Measurements from ENCODE around the gene GPER1. TPM values are rescaled to one million over a fixed set of nuclear protein-coding genes. Genes with fewer than 3 reads are reported as not detected.

The GPER1 gene
- total RNA-seq, 1 donor from 2014 or later = 0.08 TPM

GRCh38 chr7:1101563-1102431, 13.9 kb downstream of the GPER1 start:
- TF ChIP-seq CTCF (IDR thresholded peaks at IDR 0.05; ENCODE audit: insufficient read depth, low read length, poor library complexity, severe bottlenecking) = no peak
- DNase-seq (ENCODE audit: low read depth) = no peak
- Histone ChIP-seq H3K27me3 (ENCODE audit: control insufficient read depth, insufficient read depth, low read length) (peaks cover under 1% of the 10 kb centered on the region), H3K36me3 (ENCODE audit: control insufficient read depth, insufficient read depth, low read length) (peaks cover 1% of the 10 kb centered on the region), H3K4me3 (ENCODE audit: low read depth, low read length) (no peak overlapping the region)

DNA sequence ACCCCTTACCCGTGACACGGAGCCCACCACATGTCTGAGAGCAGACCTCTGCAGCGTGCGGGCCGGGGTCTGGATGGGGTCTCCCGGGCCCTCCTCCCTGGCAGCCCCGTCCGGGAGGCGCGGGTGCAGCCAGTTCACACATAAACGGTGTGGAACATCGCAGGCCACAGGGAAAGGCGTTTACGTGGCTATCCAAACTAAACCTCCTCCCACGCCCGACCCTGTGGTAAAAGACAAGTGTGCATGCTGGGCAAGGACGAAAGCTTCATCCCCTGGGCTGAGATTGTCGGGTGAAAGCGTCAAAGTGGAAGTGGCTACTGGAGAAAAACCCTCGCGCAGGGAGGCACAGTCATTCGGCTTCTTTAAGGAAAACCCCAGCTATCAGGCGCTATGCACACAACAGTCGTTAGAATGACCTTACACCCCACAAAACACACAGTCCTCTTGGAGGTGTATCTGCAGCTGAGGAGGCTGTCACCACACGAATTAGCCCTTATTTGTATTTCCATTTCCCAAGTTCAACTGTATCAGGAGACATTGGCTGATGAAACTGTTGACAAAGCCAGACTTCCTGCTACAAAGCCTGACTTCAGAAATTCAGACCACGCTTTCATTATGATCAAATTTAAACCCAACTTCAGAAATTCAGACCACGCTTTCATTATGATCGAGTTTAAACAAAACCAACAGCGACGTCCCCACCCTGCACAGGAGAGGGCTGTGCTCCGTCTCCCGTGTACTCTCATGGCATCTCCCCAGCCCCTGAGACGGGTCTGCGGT, 15.3 kb downstream of the GPER1 start:
- DNase-seq (ENCODE audit: low read depth) = no peak
- Histone ChIP-seq H3K4me3 (ENCODE audit: low read depth, low read length) (no peak overlapping the region), H3K36me3 (ENCODE audit: control insufficient read depth, insufficient read depth, low read length) (no peaks in the 10 kb centered on the region), H3K27me3 (ENCODE audit: control insufficient read depth, insufficient read depth, low read length) (peaks cover 2% of the 10 kb centered on the region)
- no peak for TF ChIP-seq CTCF (IDR thresholded peaks at IDR 0.05; ENCODE audit: insufficient read depth, low read length, poor library complexity, severe bottlenecking)

GRCh38 chr7:1103789-1104515, 16.0 kb downstream of the GPER1 start:
- H3K36me3 ChIP-seq (ENCODE audit: control insufficient read depth, insufficient read depth, low read length) = no peaks in the 10 kb centered on the region
- no peak for DNase-seq (ENCODE audit: low read depth)
- peaks cover 2% of the 10 kb centered on the region for H3K27me3 ChIP-seq (ENCODE audit: control insufficient read depth, insufficient read depth, low read length)
- TF ChIP-seq CTCF (IDR thresholded peaks at IDR 0.05; ENCODE audit: insufficient read depth, low read length, poor library complexity, severe bottlenecking) = no peak
- H3K4me3 ChIP-seq (ENCODE audit: low read depth, low read length) = no peak overlapping the region

DNA sequence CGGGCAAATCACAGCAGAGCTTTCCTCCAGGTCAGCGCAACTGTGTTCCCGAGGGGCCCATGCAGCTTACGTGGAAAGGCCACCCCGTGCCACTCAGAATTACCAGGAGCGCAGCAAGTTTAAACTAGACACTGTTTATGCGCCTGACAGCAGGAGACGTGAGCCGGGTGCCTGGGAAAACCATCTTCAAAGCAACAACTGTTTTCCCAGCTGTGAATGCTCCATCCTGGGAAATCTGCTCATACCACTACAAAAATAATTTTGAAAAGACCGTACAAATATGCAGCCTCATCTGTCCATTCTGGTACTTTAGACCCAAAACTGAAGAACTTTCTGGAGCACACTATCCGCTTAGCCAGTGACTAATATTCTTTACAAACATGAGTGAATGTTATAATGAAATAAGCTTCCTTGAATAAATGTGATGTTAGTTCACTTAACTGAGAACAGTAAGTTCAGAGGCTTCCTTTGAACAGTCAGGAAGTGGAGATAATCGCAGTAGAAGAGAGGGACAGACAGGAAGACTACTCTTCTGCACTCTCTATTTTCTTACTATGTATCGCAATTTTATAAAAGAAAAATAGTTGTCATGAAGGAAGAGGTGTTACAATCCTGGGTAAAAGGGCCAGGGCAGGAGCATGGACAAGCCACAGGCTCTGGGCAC, 16.7 kb downstream of the GPER1 start:
- Histone ChIP-seq H3K4me3 (ENCODE audit: low read depth, low read length) (no peak overlapping the region), H3K27me3 (ENCODE audit: control insufficient read depth, insufficient read depth, low read length) (peaks cover 2% of the 10 kb centered on the region), H3K36me3 (ENCODE audit: control insufficient read depth, insufficient read depth, low read length) (no peaks in the 10 kb centered on the region)
- DNase-seq (ENCODE audit: low read depth) = no peak
- no peak for TF ChIP-seq CTCF (IDR thresholded peaks at IDR 0.05; ENCODE audit: insufficient read depth, low read length, poor library complexity, severe bottlenecking)

GRCh38 chr7:1105189-1105588, 17.3 kb downstream of the GPER1 start:
- no peak overlapping the region for H3K4me3 ChIP-seq (ENCODE audit: low read depth, low read length)
- TF ChIP-seq CTCF (IDR thresholded peaks at IDR 0.05; ENCODE audit: insufficient read depth, low read length, poor library complexity, severe bottlenecking) = no peak
- peaks cover 2% of the 10 kb centered on the region for H3K27me3 ChIP-seq (ENCODE audit: control insufficient read depth, insufficient read depth, low read length)
- no peak for DNase-seq (ENCODE audit: low read depth)
- no peaks in the 10 kb centered on the region for H3K36me3 ChIP-seq (ENCODE audit: control insufficient read depth, insufficient read depth, low read length)
